NK-92 treated with Interleukin-12 subunit alpha and Interleukin-12 subunit beta, amount 100 ng/mL, for 24 hours (cell line): ENCODE results near the gene TNS3.

Experiments used
- DNase-seq: peaks from one replicate; lab custom pipeline; 2025; lab: John Stamatoyannopoulos, UW

TNS3 gene

DNA sequence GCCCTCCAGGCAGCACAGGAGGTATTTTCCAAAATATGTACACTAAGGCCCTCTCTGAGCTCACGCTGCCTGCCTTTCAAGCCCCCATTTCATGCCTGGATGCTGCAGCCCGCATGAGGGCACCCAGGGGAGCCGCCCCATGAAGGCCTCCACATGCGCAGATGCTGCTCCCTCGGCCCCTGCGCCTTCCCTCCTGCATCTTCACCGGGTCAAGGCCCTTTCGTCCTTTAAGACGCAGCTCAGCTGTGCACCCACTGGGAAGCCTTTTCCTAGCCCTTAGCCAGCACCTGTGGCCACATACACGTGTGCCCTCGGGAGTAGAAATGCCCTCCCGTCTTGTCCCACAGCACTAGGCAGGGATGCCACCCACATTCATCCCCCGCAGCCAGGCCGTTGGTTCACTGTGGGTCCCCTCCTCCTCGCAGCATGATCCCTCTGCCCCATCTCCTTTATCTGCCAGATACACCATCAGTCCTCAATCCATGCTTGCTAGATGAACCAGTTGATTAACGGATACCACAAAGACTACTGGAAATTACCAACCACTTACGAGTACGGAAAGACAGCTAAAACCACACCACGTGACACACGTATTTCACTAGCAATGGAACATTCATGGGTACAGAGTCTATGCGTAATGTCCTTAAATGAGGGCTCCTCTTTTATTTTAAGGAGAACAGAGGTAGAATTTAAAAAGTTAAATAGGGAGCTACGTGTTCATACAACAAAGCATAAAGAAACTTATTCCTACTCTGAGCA is 278.0 kb downstream of the TNS3 start:
- DNase-seq = no peak

DNA sequence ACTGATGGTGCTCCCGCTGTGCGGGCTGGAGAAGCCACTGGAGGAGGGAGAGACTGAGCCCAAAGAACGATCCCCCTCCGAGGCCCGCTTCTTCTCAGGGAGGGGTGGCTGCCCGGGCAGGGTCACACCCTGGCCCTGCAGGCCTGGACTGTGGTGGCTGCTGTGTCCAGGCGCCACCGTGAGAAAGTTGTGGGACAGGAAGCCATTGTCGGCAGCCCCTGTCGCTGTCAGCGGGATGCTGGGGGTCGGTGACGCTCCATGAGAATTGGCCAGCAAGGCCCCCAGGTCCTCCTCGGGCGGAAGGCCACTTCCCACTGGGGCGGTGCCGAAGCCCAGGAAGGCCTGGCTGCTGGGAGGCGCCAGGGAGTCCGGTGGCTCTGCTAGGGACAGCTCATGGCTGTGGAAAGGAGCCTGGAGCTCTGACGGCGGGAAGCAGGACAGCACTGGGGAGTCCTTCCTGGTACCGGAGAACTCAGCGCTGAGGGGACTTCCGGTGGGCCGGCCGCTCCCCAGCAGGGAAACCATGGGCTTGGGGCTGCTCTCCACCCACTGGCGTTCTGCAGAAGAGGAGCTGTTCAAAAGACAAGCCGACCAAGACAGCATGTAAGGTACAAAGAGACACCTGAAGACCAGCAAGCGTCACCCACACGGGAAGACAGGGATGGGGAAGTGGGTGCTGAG is 278.8 kb downstream of the TNS3 start:
- no peak for DNase-seq

DNA sequence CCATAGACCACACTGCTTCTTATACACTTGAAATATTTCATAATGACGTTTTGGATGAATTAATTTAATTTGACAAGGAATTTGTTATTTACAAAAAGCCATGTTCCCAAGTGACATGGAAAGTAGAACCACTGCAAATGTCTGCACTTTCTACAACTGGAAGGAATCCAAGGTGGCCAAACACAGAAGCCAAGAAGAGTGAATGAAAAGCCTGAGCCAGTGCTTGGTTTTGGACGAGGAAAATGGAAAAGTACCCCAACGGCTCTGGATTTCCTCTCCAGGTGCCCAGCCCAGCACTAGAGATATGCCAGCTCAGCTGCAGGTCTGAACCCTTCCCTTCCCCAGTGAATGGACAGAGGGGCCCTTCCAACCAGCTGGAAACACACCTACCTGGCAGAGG is 279.4 kb downstream of the TNS3 start:
- DNase-seq = no peak

DNA sequence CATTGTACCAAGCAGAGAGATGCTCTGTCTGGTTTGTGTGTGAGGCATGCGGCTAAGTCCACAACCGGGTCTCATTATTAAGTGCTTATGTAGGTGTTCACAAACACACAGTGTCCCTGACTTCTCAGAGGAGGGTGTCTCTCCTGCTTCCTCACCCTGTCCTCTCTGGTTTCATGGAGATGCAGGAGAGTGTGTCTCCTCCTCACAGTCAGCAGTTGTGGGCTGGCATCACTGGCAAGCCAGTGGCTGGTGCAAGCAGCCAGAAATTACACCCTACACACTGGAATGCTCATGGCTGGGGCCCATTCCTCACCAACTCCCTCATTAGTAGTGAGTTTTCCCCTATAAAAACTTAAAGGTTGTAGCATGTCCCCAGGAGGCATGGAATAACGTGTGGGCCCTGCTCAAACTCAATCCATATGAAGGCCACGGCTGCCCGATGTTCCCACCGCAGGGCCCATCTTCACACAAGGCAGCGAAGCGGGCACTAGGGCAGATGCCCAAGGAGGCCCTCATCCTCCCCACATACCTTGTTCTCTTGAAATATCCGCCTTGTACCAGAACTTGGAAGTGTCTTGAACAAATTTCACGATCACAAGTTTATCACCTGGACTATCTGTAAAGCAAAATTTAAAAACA is 280.1 kb downstream of the TNS3 start:
- DNase-seq = no peak

DNA sequence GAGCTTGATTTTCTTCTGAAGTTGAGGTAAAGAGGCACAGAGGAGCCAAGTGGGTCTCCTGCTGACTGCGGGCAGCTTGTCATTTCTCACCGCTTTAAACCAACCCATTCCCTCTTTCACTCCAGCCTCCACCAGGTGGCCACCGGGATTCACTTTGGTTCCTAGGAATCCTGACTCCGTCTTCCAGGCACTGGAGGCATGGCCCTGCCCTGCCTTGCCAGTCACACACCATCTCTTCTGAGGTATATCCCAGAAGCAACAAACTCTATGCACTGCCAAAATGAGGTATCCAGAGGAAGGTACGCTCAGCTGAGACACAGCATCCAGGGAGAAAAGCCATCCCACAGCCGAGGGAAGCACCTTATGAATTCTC is 280.8 kb downstream of the TNS3 start:
- no peak for DNase-seq

DNA sequence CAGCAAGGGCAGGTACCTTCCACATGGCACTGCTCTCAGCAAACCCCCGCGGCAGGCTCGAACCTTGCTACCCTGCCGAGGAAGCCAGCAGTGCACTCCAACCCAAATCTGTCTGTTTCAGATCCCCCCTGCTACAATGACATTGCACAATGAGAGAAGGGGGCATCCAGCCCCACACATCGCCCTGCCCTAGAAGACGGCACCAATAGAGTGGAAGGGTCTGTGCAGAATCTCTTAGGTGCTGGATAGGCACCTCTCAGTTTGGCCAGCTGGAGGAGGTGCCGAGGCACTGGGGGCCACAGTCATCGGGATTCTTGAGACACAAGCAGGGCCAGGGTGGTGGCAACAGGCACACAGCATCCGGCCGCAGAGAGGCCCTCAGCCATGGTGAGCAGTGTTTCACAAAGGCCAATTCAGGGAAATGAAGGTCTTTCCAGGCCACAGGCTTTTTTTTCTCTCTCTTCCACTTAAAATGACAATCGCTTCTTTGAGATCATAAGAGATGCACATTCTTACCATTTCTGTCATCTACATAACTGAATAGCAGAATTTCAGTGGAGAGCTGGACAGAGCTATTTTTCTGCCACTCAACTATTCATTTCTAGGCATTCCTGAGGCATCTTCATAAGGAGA is 281.3 kb downstream of the TNS3 start:
- no peak for DNase-seq

DNA sequence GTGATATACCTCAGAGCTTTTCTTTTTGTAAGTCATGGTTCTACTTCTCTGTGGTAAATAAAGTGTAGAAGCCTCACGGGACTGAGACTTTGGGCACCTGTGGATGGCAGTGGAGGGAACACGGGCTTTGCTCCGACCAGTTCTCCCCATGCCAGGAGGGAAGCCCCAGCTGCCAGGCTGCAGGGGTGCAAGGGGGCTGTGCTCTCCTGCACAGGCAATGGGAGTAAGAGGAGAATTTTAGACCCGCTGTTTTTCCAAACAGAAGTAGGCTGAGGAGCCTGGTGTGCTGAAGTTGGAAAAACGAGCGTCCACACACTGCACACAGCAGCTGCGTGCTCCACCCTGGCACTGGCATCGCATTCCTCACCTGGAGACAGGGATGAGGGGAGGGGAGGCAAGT is 282.4 kb downstream of the TNS3 start:
- no peak for DNase-seq

DNA sequence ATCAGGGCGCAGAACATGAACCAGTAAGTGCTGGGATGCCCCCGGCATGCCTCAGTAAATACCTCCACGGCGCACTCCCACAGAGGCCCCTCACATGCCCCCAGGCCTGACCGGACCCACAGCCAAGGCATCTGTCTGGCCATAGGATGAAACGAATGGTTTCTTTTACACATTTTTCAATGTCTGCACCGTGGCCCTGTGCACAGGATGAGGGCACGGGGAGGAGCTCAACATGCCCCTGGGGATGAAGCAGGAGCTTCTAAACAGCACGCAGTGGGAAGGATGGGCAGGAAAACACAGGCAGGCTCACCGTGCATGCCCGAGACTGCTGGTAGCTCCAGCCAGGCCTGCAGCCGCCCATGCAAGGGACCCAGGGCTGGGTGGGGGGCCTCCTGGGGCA is 283.3 kb downstream of the TNS3 start:
- no peak for DNase-seq

DNA sequence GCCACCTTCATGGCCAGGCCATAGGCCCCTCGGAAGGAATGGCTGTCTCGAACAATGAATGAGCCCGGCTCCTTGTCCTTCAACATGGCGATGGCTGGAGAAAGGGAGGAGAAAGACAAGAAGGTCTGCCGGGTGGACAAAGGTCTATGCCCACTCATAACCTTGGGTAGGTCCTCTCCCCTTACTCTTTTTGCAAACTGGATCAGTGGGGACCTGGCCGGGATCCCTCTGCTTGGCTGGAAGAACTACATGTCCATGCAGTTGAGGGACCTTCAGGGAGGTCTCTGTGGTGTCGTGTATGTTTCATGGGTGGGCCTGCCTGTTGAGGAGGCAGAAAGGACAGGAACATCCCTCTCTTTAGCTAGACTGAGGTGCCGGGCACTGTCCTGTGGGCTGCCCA is 284.8 kb downstream of the TNS3 start:
- DNase-seq = no peak

DNA sequence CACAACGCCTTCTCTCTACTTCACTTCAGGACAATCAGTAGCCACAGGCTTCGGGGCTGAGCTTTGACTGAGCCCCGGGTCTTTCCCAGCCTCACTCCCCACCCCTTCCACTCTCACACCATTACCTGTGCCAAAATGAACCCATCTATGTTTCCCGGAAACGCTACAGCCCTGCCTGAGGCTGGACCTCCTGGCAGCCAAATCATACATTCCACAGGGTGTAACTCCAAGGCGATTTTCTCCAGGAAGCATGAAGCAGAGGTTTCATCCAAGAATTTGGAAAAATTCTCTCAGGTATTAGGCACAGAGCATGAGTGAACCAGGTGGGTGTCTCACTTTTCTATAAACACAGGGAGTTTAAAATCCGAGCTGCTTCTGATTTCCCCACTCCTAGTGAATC is 286.3 kb downstream of the TNS3 start:
- DNase-seq = no peak

DNA sequence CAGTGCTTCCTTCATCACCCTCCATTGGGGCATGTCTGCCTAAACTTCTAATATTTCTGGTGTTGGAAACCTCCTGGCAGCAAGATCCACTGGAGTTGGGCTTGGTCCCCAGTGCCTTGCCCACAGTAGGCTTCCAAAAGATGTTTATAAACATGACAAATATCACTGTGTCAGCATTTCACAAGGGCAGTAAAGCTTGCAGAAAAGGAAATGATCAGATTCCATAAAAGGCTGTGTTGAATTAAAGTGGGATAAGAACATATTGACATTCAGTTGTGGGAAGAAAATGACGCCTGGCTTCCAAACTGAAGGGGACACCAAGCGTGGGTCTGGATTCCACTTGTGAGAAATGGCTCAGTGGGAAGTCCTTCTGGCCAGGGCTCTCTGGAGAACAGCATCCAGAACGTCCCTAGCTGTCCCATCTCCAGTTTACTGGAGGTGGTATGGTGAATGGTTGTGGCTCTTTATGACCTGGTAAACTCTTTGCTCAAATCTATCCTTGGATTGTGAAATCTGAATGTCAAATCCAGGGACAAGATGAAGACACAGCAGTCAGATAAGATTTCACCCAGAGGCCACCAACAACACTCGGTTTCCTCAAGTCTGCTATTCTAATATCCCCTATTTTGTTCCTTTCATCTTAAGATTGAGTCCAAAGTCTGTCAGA is 287.2 kb downstream of the TNS3 start:
- no peak for DNase-seq

DNA sequence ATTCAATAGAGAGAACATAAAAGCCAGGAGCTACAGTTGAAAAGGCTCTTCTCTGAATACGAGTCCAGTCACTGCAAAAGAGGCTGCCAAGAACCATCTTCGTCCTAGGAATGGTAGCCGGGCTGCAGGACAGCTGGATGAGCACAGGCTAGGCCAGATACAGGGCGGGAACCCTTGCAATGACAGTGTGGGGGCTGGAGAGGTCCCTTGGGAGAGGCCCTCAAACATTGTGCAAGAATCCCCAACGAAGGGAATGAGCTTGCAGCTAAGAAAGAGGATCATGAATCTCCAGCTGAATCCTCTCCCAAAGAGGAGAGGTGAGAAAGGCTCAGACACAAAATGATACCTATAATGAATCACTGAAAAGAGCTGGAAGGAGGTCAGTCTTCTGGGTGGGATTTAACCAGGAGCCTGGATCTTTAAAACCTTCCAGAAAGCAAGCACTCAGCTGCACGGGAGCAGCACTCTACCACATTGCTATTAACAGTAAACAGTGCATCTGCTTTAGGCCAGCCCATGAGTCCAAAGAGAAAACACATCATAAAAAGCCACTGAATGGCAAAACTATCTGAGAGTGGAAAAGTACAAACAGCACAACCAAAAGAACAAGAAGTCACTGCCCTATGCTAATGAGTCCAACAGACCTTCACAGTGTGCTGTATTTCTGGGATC is 287.9 kb downstream of the TNS3 start:
- no peak for DNase-seq

DNA sequence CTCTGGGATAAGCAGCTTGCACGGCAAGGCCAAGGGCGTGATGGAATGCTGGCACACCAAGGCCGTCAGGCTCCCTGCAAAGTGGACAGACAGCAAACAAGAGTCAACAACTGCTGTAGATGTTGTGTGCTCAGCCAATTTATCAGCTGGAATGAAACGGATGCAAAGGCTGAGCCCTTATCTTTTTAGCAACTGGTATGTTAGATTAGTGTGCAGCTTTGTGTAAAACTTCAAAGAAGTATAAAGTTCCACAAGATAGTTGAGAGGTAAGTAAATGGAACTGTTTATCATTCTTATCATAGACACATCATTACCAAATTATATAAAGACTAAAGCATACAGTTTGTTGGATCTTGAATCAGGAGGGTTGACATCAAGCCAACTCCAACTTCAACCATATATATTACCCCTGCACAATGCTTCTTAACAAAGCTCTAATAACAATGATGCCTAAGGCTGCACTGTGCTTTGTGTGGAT is 289.0 kb downstream of the TNS3 start:
- DNase-seq = no peak

DNA sequence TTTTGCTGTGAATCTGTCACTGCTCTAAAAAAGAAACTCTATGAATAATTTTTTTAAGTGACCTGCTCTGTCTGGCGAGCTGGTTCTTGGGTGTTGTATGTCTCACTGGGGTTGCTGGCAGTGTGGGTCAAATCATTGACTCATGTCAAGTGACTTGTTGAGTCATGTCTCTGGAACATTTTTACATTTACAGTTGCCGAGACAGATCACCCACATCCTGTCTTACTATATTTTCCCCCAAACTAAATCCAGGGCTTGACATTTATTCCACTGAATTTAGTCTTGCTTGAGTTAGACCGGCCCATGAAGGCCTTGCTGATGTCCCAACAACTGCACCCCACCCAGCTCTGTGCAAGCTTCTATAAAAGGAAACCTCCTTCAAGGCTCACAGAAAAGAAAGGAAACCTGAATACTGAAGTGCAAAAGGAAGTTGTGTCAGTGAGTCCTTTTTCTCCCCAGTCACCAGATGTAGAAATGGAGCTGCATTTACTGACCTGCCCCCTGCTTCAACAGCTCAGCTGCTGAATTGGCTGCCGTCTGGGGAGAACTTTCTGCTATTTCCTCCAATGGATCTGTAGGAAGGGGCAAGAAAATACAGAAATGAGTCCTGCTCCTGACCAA is 290.3 kb downstream of the TNS3 start:
- DNase-seq = peak; percentile 60

DNA sequence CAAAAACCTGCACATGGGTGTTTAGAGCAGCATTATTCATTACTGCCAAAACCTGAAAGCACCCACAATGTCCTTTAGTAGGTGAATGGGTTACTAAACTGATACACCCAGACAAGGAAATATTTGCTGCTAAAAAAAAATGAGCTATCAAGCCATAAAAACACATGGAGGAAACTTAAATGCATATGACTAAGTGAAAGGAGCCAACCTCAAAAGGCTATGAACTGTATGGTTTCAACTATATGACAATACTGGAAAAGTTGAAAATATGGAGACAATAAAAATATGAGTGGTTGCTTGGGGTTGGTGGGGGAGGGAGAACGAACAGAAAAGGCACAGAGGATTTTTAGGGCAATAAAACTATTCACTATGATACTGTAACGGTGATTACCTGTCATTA is 291.0 kb downstream of the TNS3 start:
- no peak for DNase-seq

DNA sequence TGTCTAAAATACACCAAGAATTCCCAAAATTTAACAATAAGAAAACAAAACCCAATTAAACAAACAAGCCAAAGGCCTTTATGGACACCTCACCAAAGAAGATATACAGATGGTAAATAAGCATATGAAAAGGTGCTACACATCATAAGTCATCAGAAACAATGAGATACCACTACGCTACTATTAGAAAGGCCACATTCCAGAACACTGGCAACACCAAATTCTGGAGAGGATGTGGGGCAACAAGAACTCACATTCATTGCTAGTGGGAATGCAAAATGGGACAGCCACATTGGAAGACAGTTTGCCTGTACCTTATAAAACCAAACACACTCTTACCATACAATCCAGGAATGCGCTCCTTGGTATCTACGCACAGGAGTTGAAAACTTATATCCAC is 291.4 kb downstream of the TNS3 start:
- DNase-seq = no peak

DNA sequence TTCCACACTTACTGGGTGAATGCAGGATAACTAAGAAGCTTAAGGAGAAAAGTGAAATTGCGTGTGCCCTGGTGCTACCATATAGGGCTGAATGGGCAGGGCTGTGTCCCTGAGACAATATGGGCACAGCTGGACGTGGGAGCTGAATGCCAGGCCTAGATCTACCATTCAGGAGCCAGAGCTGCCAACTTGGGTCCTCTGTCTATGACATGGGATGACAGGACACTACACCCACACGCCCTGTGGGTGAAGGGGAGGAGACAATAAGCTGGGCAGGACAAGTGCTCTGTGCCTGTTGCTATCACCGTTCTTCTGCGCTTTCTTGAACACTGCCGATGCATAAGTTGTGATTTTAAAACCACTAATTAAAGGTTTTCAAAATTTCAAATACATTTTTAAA is 293.9 kb downstream of the TNS3 start:
- DNase-seq = no peak

DNA sequence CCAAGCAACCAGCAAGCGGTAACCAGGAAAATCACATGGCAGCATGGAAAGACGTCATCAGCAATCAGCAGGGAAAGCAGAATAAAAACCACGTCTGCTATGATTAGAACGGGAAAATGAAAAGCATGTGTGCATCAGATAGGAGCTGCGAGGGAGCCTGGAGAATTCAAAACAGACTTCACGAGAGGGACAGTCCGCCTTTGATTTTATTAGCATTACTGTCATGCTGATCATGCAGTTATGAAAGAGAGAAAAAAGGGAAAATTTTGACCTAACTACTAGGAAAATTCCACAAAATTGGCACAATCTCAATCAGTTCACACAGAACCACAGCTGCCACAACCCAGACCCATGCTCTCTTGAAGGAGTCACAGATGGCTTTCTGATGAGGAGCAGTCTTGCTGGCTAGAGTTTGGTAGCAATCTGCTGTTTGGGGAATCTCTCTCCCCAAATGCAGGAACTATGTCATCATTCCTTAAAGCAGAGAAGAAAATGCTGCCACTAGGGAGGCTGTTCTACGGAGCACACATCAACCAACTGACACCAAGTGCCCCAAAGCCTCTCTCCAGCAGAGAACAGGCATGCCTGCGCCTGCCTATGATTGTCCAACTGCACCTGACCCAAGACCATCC is 295.9 kb downstream of the TNS3 start:
- DNase-seq = no peak

DNA sequence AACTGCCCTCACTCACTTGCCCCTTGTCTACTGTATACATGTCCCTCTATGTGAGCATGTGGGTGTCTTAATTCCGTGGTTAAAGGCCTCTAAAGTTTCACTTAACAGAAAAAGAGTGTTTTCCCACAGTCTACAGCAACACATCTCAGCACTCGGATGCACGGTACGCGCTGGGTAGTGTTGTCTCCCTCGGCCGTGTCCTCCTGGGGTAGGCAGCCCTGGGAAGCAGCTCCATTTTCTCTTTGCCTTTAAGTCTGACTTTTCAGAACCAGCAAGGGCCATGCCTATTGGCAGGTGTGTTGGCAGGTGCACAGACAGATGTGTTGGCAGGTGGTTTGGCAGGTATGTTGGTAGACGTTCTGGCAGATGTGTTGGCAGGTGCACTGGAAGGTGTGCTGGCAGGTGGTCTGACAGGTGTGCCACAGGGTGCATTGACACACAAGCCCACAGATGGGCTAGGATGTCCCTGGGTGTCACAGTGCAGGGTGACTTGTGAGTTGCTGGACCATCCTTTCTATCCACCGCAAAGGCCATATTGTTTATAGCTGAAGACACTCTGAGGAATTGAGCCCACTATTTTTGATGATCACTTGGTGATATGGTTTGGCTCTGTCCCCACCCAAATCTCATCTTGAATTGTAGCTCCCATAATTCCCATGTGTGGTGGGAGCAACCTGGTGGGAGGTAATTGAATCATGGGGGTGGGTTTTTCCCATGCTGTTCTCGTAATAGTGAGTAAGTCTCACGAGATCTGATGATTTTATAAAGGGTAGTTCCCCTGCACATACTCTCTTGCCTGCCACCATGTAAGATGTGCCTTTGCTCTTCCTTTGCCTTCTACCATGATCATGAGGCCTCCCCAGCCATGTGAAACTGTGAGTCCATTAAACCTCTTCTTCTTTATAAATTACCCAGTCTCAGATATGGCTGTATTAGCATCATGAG is 296.9 kb downstream of the TNS3 start:
- no peak for DNase-seq
